ENCODE results near the gene CACTIN.

DNA sequence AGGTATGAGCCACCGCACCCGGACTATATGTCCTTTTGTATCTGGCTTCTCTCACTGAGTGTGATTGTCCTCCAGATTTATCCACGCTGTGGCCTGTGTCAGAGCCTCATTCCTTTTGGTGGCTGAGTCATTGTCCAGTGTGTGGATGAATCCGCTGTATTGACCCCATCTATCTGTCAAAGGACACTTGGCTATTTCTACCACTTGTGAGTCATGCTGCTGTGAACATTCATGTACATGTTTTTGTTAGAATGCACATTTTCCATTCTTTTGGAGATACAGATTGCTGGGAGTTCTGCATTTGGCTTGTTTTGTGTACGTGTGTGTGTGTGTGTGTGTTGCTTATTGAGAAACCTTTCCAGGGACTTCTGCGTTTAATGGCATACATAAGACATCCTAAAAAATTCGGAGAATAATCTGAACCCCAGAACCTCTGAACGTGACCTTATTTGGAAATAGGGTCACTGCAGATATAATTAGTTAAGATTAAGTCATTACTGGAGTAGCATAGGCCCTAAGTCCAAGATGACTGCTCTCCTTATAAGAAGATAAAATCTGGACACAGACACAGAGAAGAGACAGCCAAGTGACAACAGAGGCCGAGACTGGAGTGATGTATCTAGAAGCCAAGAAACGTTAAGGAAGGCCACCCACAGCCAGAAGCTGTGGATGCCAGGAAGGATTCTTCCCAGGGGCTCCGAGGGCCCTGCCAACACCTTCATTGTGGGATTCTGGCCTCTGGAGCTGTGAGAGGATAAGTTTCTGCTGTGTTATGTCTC, 46.2 kb downstream of the CACTIN start:
- TF ChIP-seq, protein P1, sequence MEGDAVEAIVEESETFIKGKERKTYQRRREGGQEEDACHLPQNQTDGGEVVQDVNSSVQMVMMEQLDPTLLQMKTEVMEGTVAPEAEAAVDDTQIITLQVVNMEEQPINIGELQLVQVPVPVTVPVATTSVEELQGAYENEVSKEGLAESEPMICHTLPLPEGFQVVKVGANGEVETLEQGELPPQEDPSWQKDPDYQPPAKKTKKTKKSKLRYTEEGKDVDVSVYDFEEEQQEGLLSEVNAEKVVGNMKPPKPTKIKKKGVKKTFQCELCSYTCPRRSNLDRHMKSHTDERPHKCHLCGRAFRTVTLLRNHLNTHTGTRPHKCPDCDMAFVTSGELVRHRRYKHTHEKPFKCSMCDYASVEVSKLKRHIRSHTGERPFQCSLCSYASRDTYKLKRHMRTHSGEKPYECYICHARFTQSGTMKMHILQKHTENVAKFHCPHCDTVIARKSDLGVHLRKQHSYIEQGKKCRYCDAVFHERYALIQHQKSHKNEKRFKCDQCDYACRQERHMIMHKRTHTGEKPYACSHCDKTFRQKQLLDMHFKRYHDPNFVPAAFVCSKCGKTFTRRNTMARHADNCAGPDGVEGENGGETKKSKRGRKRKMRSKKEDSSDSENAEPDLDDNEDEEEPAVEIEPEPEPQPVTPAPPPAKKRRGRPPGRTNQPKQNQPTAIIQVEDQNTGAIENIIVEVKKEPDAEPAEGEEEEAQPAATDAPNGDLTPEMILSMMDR (IDR thresholded peaks at IDR 0.05), result no peak
- TF ChIP-seq POLR2A (IDR thresholded peaks at IDR 0.05), result no peak
- peak; percentile 12 for TF ChIP-seq POLR2AphosphoS5 (IDR thresholded peaks at IDR 0.05)
